H9 (cell line): ENCODE measurements around the gene ANKMY1. TPM values are rescaled to one million over a fixed set of nuclear protein-coding genes. Genes with fewer than 3 reads are reported as not detected.

ENCODE experiments used
- DNase-seq: peaks from one replicate; pipeline ENCODE4 v3.0.0-alpha.2; 2017
- H2AFZ ChIP-seq: one replicate; pipeline ENCODE4 v1.6.1; 2013; ENCODE audit warnings: mild to moderate bottlenecking, low read length, control low read depth, moderate library complexity
- H2AK5ac ChIP-seq: 2 replicates; pipeline ENCODE4 v1.6.1; 2013; ENCODE audit warnings: low read length, control low read depth, mixed read lengths; ENCODE audit not compliant: insufficient read length
- H2BK120ac ChIP-seq: one replicate; pipeline ENCODE4 v1.6.1; 2013; ENCODE audit warnings: low read depth, mild to moderate bottlenecking, low read length, control low read depth, inconsistent platforms; ENCODE audit not compliant: poor library complexity, severe bottlenecking
- H2BK12ac ChIP-seq: 2 replicates; pipeline ENCODE4 v1.6.1; 2013; ENCODE audit warnings: low read length, control low read depth, mixed read lengths, low read depth; ENCODE audit not compliant: insufficient read length
- H2BK15ac ChIP-seq: 2 replicates; pipeline ENCODE4 v1.6.1; 2013; ENCODE audit warnings: low read depth, low read length, control low read depth
- H2BK20ac ChIP-seq: one replicate; pipeline ENCODE4 v1.6.1; 2013; ENCODE audit warnings: low read depth, mild to moderate bottlenecking, low read length, control low read depth, inconsistent platforms; ENCODE audit not compliant: poor library complexity, severe bottlenecking
- H2BK5ac ChIP-seq: 2 replicates; pipeline ENCODE4 v1.6.1; 2013; ENCODE audit warnings: low read length, control low read depth, mixed read lengths; ENCODE audit not compliant: insufficient read length
- H3K14ac ChIP-seq: 2 replicates; pipeline ENCODE4 v1.6.1; 2013; ENCODE audit warnings: low read length, control low read depth; ENCODE audit not compliant: insufficient read depth
- H3K18ac ChIP-seq: 2 replicates; pipeline ENCODE4 v1.6.1; 2013; ENCODE audit warnings: low read depth, mild to moderate bottlenecking, mixed read lengths, low read length, control low read depth; ENCODE audit not compliant: insufficient read length
- H3K23ac ChIP-seq: 2 replicates; pipeline ENCODE4 v1.6.1; 2013; ENCODE audit warnings: low read length, control low read depth, mixed read lengths, low read depth; ENCODE audit not compliant: insufficient read length
- H3K23me2 ChIP-seq: 2 replicates; pipeline ENCODE4 v1.6.1; 2013; ENCODE audit warnings: low read depth, mild to moderate bottlenecking, mixed read lengths, low read length, control low read depth; ENCODE audit not compliant: insufficient read length, poor library complexity, severe bottlenecking
- H3K27ac ChIP-seq: 2 replicates; pipeline ENCODE4 v1.5.1; 2013; ENCODE audit warnings: low read length, control low read depth, mixed read lengths, low read depth; ENCODE audit not compliant: insufficient read length
- H3K27me3 ChIP-seq: 2 replicates; pipeline ENCODE4 v1.6.1; 2013; ENCODE audit warnings: low read length, control low read depth, inconsistent platforms; ENCODE audit not compliant: insufficient read depth
- H3K4ac ChIP-seq: 2 replicates; pipeline ENCODE4 v1.6.1; 2013; ENCODE audit warnings: low read depth, mild to moderate bottlenecking, control low read depth, inconsistent platforms, low read length, moderate library complexity
- H3K4me1 ChIP-seq: 2 replicates; pipeline ENCODE4 v1.6.1; 2013; ENCODE audit warnings: low read length, control low read depth, inconsistent platforms; ENCODE audit not compliant: insufficient read depth
- H3K4me2 ChIP-seq: 2 replicates; pipeline ENCODE4 v1.6.1; 2013; ENCODE audit warnings: low read length, control low read depth, mixed read lengths; ENCODE audit not compliant: insufficient read length, insufficient read depth
- H3K56ac ChIP-seq: 2 replicates; pipeline ENCODE4 v1.6.1; 2013; ENCODE audit warnings: low read depth, mild to moderate bottlenecking, mixed read lengths, low read length, control low read depth; ENCODE audit not compliant: insufficient read length
- H3K79me1 ChIP-seq: 2 replicates; pipeline ENCODE4 v1.6.1; 2013; ENCODE audit warnings: low read depth, mild to moderate bottlenecking, moderate library complexity, low read length, control low read depth, inconsistent platforms; ENCODE audit not compliant: insufficient read depth, poor library complexity, severe bottlenecking
- H3K79me2 ChIP-seq: 2 replicates; pipeline ENCODE4 v1.6.1; 2013; ENCODE audit warnings: low read length, control low read depth, inconsistent platforms; ENCODE audit not compliant: insufficient read depth
- H3K9ac ChIP-seq: 2 replicates; pipeline ENCODE4 v1.6.1; 2013; ENCODE audit warnings: low read length, control low read depth, mixed read lengths; ENCODE audit not compliant: insufficient read length; ENCODE audit errors: extremely low read depth
- H3K9me3 ChIP-seq: one replicate; pipeline ENCODE4 v1.6.1; 2013; ENCODE audit warnings: low read depth, low read length, inconsistent platforms; ENCODE audit not compliant: control insufficient read depth
- H3T11ph ChIP-seq: one replicate; pipeline ENCODE4 v1.6.1; 2013; ENCODE audit warnings: mild to moderate bottlenecking, low read length, control low read depth, inconsistent platforms
- H4K20me1 ChIP-seq: one replicate; pipeline ENCODE4 v1.6.1; 2013; ENCODE audit not compliant: control insufficient read depth, insufficient read length, insufficient read depth
- H4K5ac ChIP-seq: 2 replicates; pipeline ENCODE4 v1.6.1; 2013; ENCODE audit warnings: low read depth, mild to moderate bottlenecking, mixed read lengths, low read length, control low read depth; ENCODE audit not compliant: insufficient read length
- H4K8ac ChIP-seq: replicated peaks from 2 replicates; pipeline ENCODE4 v1.6.1; 2013; ENCODE audit warnings: low read length, control low read depth, mixed read lengths, low read depth; ENCODE audit not compliant: insufficient read length
- H4K91ac ChIP-seq: 2 replicates; pipeline ENCODE4 v1.6.1; 2013; ENCODE audit warnings: low read depth, mild to moderate bottlenecking, moderate library complexity, mixed read lengths, low read length, control low read depth; ENCODE audit not compliant: insufficient read length
- H3K27ac Mint-ChIP-seq, 3 experiments: 2 replicates in 2 of 3; 3 replicates in 1 of 3; pipeline ENCODE4 v1.8.0; 2020 to 2021; ENCODE audit warnings: mixed read lengths in 3 of 3, mild to moderate bottlenecking in 1 of 3, moderate library complexity in 1 of 3
- H3K27me3 Mint-ChIP-seq: 2 replicates; pipeline ENCODE4 v1.8.0; 2021; ENCODE audit warnings: low read depth, mild to moderate bottlenecking, moderate library complexity, mixed read lengths
- H3K36me3 Mint-ChIP-seq, 3 experiments: 2 replicates in 2 of 3; 3 replicates in 1 of 3; pipeline ENCODE4 v1.8.0; 2020 to 2021; ENCODE audit warnings: low read depth in 3 of 3, mixed read lengths in 3 of 3; ENCODE audit not compliant: insufficient read depth in 1 of 3
- H3K4me1 Mint-ChIP-seq, 2 experiments: 2 replicates each; pipeline ENCODE4 v1.8.0; 2020; ENCODE audit warnings: mixed read lengths in 2 of 2
- H3K4me3 Mint-ChIP-seq, 2 experiments: 2 replicates in 1 of 2; 3 replicates in 1 of 2; pipeline ENCODE4 v1.8.0; 2020 to 2021; ENCODE audit warnings: mild to moderate bottlenecking in 2 of 2, mixed read lengths in 2 of 2, moderate library complexity in 1 of 2
- H3K9me3 Mint-ChIP-seq, 2 experiments: 2 replicates in 1 of 2; 3 replicates in 1 of 2; pipeline ENCODE4 v1.8.0; 2020; ENCODE audit warnings: mild to moderate bottlenecking in 2 of 2, mixed read lengths in 2 of 2, moderate library complexity in 1 of 2
- WGBS: extraction: QIAGEN DNeasy Blood & Tissue Kit; methylation state at CpG from one replicate; pipeline ENCODE4 v1.1.7; 2013; ENCODE audit warnings: missing lambda C conversion rate, low lambda C conversion rate, mixed read lengths; ENCODE audit not compliant: insufficient read length; ENCODE audit errors: extremely low coverage; 5-methylcytosine and 5-hydroxymethylcytosine counted together
- total RNA-seq: library from RNA; stranded (reverse); gene quantifications from 2 replicates; pipeline ENCODE4 v1.2.1, GENCODE V29; 2021
- TF ChIP-seq, protein P1 (sequence below): fragments of 200-600 bp; sonication (generic); conservative IDR thresholded peaks from 3 replicates; pipeline ENCODE4 v1.8.0; 2021; ENCODE audit warnings: antibody characterized with exemption, mild to moderate bottlenecking

ANKMY1 gene
- total RNA-seq, 1 experiment from 2014 or later: 13.7 TPM

DNA sequence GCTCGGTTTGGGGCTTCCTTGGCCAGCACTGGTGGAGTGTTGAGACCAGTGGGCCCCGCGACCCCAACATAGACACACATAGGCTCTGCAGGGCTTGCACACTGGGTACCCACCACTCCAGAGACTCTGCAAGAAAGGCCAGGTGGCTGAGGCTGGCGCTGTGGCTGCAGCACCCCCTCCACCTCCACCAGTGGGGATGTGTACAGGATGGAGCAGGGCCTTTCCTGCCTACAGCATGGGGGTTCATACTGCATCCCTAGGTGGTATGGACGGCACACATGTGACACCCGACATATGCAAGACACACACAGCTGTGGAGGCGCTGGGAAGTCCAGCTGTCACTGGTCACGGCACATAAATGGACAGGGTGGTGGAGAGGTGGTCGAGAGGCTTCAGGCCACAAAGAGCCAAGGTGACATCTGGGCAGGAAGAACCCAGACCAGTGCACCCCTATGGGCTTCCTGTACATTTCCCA, 11.8 kb upstream of the ANKMY1 start:
- no peaks in the 10 kb centered on the region for H3K9me3 ChIP-seq
- H3K4me1 Mint-ChIP-seq: peaks cover 23 to 24% of the 10 kb centered on the region in 2 experiments
- no peak overlapping the region for H3K56ac ChIP-seq
- peaks cover 26% of the 10 kb centered on the region for H3K27me3 Mint-ChIP-seq
- peaks cover 20% of the 10 kb centered on the region for H3K27me3 ChIP-seq
- no peak overlapping the region for H3K18ac ChIP-seq
- H3K36me3 Mint-ChIP-seq: peaks cover 0 to 2% (median 0%) of the 10 kb centered on the region in 3 experiments; a peak in 1 of 7 replicates
- H2BK12ac ChIP-seq: no peak overlapping the region
- no peak overlapping the region for H2BK20ac ChIP-seq
- H3K79me1 ChIP-seq: no peaks in the 10 kb centered on the region
- H3K27ac ChIP-seq: no peak overlapping the region
- DNase-seq: no peak
- H2BK15ac ChIP-seq: no peak overlapping the region
- no peak overlapping the region for H3K9ac ChIP-seq
- H2BK120ac ChIP-seq: no peak overlapping the region
- no peak overlapping the region for H3K4ac ChIP-seq
- no peak overlapping the region; a peak in 1 of 7 replicates for H3K27ac Mint-ChIP-seq
- peaks cover 11% of the 10 kb centered on the region for H3K23me2 ChIP-seq
- no peaks in the 10 kb centered on the region; the same call in 1 of the 2 replicates for H3K79me2 ChIP-seq
- no peaks in the 10 kb centered on the region for H4K20me1 ChIP-seq
- H4K5ac ChIP-seq: no peak overlapping the region
- H3K4me1 ChIP-seq: peaks cover 2% of the 10 kb centered on the region; the same call in 1 of the 2 replicates
- H3K9me3 Mint-ChIP-seq: no peaks in the 10 kb centered on the region
- H3K4me3 Mint-ChIP-seq: peak overlapping the region; percentile 70 to 72; a peak in 4 of 5 replicates
- TF ChIP-seq, protein P1, sequence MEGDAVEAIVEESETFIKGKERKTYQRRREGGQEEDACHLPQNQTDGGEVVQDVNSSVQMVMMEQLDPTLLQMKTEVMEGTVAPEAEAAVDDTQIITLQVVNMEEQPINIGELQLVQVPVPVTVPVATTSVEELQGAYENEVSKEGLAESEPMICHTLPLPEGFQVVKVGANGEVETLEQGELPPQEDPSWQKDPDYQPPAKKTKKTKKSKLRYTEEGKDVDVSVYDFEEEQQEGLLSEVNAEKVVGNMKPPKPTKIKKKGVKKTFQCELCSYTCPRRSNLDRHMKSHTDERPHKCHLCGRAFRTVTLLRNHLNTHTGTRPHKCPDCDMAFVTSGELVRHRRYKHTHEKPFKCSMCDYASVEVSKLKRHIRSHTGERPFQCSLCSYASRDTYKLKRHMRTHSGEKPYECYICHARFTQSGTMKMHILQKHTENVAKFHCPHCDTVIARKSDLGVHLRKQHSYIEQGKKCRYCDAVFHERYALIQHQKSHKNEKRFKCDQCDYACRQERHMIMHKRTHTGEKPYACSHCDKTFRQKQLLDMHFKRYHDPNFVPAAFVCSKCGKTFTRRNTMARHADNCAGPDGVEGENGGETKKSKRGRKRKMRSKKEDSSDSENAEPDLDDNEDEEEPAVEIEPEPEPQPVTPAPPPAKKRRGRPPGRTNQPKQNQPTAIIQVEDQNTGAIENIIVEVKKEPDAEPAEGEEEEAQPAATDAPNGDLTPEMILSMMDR: no peak
- no peak overlapping the region for H4K91ac ChIP-seq
- H4K8ac ChIP-seq: no peak overlapping the region
- H3K4me2 ChIP-seq: peak overlapping the region; percentile 54
- no CpG with 5 or more reads among the region's 9 CpGs for WGBS
- no peak overlapping the region for H3K14ac ChIP-seq
- no peak overlapping the region for H2AFZ ChIP-seq
- no peak overlapping the region for H3K23ac ChIP-seq
- no peak overlapping the region for H3T11ph ChIP-seq
- H2AK5ac ChIP-seq: no peak overlapping the region
- H2BK5ac ChIP-seq: no peak overlapping the region
